SHP77 (cell line): ENCODE measurements around the gene EGLN1.
"Not testable (repeated sequence)": the region's sequence is repeated elsewhere in the genome, so short reads cannot be mapped to it uniquely, and the experiment has no call there.

Experiments
- DNase-seq, 2 experiments: peaks; one replicate each; lab custom pipeline; 2025; lab: John Stamatoyannopoulos, UW

Gene EGLN1

DNA sequence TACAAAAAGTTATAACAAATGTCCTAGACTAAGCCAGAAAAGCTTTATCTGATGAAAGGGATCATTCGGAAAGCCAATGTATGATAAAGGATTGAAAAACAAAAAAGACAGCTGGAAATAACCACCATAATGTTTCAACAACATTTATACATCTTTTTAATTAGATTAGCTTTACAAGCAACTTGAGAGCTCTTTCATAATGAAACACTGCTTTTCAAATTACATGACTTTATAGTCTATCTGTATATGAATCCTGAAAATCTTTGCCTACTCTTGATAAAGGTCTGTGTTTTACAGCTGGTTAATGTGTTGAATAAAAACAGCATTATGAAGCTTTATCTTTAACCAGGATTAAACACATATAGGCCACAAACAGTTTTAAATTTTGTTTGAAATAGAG is 58.5 kb downstream of the EGLN1 start:
- no peak for DNase-seq

DNA sequence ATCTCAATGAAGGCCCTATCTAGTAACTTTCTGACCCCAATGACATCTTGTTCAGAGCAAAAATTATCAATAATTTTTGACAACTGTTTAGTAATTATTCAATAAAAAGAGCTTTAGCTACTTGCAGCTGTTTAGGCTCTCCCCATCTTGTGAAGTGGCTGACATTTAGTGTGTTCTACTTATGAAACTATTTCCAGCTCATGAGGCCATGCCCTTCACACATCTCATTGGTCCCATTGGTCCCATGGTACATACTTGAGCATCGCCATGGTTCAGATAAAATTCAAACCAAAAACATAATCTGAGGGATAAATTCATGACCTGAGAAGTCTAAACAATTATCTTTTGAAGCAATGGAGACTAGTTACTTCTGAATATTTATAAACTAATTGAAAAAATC is 59.8 kb downstream of the EGLN1 start:
- no peak for DNase-seq

DNA sequence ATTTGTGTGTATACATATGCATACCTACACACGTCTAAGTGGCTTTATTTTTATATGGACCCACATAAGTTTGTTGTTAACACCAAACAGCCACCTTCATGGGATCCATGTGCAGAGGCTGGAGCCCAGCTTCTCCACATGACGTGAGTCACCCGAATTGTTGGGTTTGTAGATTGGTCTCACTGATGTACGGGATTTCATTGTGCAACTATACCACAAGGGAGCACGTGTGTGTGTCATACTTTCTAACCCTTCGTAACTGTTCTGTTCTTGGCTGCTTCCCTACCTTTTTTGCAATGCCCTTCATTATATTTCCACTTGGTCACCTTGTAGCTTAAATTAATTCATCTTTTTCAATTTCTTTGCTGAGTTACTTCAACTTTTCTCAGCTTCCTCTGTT is 63.0 kb downstream of the EGLN1 start:
- no peak for DNase-seq

DNA sequence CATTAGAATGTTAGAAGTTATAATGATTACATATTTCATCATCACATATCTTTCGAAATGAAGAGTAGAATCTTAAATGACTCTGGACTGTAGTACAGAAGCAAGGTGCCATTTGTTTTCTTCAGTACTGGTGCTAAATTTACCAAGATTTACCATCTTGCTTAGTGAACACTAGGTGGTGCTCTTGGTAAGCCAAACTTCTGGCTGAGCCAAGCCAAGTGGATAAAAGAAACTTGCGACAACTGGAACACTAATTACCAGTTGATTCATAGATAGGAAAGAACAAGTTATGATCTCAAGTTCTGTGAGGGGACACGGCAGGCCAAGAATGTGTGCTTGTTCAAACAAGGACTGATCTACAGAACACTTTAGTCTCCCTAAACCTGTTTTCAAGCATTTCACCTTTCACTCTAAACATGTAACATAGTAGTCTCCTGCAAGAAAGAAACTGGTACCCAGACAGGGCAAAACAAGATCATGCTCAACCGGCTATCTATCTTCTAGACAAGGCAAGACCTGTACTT is 64.2 kb downstream of the EGLN1 start:
- DNase-seq, result peak; percentile 20 to 46

DNA sequence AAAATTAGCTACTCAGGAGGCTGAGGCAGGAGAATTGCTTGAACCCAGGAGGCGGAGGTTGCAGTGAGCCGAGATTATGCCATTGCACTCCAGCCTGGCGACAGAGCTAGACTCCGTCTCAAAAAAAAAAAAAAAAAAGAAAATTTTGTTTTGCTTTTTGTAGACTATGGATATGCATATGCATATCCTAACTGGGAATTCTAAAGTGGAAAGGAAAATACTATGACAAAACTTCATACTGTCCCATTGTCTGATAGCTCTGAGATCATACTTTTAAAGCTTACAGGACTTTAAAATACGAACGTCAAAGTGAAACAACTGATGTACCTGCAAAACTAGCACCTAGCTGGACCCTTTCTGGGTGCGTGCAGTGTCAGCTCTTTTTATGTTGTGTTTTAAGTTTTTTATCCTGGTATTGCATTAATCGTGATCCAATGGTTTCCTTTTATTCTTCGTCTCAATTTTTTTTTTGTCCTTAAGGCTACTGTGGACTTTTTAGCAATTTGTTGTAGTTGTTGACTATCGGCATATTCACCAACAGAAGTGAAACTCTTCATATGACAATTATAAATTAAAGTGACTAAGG is 64.8 kb downstream of the EGLN1 start:
- DNase-seq, result no peak

DNA sequence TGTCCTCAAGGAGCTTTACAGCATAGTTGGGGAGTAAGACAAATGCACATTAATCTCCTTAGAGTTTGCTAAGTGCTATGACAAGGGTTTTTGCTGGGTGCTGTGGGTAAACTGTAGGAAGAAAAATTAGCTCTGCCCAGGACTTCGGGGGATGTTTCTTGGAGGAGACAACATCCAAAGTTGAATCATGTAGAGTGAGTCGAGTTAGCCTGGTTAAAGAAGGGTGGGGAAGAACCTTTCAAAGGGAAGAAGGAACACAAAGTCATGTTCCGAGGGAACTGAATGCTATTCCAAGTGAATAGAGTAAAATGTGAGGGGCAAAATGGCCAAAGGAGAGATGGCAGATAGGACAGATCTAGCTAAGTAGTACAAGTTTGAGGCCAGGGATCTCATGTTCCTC is 66.9 kb downstream of the EGLN1 start:
- DNase-seq, result no peak

DNA sequence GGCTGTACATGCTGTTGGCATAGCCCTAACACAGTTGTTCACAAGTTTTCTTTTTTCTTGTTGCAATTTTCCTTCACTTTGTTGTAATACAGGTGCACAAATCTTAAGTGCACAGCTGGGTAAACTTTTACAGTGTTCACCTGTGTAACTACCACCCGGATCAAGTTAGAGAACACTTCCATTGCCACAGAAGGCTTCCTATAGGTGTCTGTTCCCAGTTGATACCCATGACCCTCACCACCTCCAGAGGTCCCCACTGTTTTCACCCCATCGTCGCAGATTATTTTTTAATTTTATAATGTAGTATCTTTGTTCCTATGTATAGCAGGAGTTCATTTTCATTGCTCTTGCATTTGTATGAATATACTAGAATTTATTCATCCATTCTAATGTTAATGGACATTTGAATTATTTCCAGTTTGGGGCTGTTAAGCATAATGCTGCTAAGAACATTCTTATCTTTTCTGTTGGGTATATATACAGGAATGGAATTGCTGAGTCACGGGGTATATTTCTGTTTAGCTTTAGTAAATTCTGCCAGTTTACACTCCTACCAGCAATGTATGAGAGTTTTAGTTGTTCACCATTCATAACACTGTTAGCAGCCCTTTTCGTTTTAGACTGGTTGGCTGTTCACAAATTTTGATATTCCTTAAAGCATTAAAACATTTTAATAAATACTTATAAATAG is 67.6 kb downstream of the EGLN1 start:
- DNase-seq, result no peak

DNA sequence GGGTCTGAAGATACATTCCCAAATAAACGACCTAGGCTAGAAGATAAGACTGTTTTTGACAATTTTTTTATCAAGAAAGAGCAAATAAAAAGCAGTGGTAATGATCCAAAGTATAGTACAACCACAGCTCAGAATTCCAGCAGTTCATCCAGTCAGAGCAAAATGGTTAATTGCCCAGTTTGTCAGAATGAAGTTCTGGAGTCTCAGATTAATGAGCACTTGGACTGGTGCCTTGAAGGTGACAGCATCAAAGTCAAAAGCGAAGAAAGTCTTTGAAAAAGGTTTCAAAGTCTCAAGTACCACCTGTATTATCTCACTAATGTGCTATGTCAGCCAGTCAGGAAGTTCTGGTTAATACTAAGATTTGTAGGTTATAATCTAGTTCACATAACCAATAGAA is 69.0 kb downstream of the EGLN1 start:
- DNase-seq, result no peak

DNA sequence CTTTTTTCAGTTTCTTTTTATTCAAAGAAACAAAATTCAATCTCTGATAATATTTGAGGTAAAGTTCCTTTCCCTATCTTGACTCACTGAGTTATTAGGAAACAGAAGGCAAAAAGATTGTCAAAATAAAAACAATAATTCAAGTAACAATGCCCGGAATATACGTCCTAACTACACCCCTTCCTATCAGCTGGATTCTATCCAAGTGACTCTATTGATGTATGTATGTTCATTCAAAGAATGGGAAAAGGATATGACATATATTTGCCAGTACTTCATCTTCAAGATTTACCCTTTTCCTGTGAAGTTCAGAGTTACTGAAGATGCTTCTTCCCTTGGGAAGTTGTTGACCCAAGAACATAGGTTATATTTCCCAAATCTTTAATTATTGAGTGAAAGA is 70.3 kb downstream of the EGLN1 start:
- no peak for DNase-seq

DNA sequence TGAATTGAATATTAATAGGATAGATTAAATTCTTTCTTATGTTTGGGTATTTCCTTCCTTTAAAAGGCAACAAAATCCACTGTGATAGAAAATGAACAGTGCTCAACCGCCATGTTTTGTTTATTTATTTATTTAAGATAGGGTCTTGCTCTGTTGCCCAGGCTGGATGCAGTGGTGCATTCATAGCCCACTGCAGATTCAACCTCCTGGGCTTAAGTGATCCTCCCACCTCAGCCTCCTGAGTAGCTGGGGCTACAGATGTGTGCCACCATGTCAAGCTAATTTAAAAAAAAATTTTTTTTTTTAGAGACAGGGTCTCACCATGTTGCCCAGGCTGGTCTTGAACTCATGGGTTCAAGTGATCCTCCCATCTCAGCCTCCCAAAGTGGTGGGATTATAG is 73.2 kb downstream of the EGLN1 start:
- not testable (repeated sequence) for DNase-seq

DNA sequence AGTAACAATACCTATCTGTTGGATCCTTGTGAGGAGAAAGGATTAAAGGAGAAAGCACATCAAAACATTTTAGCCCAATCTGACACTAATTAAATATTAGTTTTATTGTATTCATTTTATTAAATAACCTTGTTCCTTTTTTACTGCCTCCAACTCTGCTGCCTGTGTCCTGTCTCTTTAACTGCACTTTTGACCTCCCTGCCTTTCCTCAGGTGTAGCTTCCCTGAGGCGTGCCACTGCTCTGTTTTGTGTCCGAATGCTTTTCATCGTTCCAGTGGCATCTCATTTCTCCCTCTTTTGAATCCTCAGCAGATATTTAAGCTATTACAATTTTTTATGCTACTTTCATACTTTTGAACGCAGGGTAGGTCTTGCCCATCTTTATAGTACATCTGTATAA is 73.6 kb downstream of the EGLN1 start:
- DNase-seq, result no peak

DNA sequence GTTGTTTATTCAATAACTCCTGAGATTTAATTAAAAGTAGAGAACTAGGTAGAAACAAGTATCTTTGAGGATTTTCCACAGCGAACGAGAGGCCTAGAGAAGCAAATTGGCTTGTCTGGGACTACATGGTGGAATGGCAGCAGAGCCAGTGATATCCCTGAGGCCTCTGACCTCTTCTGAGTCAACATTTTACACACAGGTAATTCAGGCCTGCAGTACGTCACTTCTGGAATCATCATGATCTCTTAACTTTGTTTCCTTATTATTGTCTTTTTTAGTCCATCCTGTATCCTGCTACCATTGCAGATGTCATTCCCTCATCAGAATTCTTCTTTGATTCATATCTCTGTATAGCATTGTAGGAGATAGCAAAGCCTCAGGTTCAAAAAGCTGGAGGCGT is 74.1 kb downstream of the EGLN1 start:
- no peak for DNase-seq

DNA sequence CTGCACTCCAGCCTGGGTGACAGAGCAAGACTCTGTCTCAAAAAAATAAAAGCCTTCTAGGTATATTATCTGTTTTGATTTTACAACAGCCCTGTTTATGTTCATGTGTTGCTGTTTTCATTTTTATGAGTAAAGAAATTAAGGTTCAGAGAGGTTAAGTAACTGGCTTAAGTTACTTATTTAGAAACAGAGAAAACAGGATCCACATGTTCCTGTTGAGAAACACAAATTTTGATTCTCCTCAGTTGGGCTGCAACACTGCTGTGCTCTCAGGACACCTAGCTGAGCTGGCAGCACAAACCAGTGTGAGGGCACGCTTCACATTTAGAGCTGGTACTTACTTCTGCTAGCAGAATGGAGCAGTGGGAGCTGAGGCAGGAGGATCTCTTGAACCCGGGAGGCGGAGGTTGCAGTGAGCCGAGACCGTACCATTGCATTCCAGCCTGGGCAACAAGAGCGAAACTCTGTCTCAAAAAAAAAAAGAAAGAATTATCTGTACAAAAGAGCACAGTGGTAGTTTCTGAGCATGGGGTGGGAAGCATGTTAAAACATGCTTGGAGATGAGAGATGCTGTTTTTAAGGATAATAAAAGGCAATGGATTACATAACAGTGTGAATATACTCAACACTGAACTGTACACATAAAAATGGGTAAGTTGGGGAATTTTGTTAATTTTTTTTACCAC is 81.6 kb downstream of the EGLN1 start:
- no peak for DNase-seq

DNA sequence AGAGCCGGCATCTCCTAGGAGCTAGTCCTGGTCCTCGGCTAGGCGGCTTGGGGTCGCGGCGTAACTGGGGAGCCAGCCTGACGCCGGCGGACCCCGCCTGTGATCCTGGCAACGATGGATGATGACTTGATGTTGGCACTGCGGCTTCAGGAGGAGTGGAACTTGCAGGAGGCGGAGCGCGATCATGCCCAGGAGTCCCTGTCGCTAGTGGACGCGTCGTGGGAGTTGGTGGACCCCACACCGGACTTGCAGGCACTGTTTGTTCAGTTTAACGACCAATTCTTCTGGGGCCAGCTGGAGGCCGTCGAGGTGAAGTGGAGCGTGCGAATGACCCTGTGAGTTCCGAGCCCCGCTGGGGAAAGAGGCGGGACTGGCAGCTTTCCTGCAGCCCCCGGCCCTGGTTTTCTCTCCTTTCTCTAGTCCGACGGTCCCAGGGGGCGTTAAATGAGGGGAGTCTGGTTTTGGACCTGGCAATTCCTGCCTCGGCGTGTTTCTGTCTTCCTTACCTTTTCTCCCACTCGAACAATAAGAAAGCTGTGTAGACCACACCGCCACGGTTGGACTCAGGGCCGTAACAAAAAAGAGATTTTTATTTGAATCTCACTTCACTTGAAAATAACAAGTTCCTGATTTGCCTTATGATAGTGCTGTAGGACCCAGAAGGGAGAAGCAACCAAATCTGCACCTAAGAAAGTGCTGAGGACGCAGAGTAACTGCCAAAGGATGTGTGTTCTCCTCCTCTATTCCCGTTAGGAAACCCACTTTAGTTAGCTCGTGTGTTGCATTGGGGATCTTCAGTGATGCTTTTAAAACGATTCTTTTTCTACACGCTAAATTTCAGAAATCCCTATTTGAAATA is 83.6 kb downstream of the EGLN1 start, which contains the start of gene SPRTN:
Gene SPRTN (plus strand): TSS at position 24 of the 859 bp plus-strand sequence. CDS start 91 bp downstream, at position 115.
- DNase-seq, result no peak

DNA sequence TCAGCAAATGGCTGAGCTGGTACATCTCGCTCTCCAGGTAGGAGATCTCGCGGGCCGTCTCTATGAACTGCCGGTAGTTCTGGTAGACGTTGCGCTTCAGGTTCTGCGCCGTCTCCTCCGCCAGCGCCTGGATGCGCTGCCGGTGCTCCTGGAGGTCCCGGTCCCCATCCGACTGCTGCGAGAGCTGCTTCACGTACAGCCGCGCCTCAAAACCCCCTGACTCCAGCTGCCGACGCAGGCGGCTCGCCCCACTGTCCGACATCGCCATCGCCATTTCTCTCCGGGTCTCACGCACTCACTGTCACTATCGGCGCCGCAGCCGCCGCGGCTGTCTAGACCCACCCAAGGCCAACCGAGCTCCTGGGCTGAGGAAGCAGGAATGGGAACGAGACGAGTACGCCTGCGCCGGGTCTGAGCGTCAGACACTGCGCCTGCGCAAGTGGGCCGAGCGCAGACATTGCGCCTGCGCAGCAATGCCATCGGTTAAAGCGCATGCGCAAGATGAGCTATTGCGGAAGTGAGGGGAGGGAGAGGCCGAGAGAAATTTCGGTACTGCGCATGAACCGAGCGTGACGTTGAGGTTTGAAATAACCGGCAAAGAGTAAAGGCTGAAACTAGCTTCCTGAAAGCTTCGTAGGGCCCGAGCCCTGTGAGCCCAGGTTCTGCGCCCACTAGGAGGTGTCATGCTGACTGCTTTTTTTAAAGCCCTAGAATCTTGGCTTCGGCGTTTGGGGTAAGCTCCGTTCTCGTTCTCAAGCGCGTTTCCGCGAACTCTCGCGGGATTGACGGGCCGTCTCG is 84.4 kb downstream of the EGLN1 start, which contains the start of gene EXOC8:
Gene EXOC8 (minus strand): TSS at position 381 of the 798 bp plus-strand sequence. CDS start 107 bp downstream, at position 274.
- peak; percentile 91 to 95 for DNase-seq

DNA sequence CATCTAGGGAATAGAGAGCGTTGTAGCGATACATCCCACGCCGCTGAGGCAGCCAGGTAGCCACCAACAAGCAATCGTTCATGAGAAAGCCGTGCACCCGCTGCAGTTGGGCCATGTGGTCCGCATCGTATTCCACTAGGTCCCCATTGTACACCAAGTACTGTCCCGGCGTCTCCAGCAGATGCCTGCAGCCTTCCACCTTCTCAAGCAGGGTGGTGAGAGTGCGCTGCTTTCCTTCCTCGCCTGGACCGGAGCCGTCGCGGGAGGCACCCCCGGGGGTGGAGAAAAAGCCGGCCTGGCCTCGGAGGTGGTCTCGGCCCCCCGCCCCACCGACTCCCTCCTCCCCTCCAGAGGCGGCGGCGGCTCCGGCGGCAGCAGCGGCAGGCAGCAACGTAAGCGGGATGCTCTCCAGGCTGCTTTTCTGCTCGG is 85.0 kb downstream of the EGLN1 start:
- no peak for DNase-seq

DNA sequence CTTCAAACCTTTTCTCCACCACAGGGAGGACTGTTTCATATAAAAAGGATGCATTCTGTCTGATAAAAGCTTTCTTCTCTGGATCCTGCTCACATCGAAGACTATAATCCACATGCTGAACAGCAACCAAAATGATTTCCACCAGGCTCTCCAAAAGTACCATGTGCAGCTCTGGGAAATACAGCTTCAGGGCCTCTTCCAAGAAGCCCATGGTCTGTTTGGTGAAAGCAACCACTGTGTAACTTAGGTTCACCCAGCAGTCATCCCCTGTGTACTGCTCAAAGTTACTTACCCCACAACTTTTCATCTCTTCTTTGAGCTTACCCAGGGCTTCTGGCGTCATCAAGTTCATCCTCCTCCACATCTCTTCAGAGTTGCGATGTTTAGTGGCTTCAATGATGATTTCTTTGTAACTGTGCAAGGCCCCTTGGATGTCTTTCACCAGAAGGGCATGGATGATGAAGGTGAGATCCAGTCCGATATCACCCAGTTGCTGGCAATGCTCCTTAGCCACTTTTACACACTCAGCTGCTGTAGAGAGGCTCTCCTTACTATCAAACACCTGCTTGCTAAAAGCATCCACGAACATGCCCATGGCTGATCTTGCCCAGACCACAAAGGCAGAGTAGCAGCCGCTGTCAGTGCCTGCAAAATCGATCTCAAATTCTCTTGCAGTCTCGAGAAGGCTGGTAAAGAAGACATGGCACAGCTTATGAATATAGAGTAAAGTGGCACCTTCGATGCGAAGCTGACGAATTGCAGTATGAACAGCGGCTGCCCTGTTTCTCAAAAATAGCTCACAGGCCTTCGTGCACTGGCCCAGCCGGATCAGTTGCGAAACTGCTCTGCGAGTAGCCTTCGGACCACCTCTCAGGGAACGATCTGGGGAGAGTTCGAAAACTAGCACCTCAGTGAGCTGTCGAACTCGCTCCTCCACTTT is 86.2 kb downstream of the EGLN1 start:
- DNase-seq, result no peak

DNA sequence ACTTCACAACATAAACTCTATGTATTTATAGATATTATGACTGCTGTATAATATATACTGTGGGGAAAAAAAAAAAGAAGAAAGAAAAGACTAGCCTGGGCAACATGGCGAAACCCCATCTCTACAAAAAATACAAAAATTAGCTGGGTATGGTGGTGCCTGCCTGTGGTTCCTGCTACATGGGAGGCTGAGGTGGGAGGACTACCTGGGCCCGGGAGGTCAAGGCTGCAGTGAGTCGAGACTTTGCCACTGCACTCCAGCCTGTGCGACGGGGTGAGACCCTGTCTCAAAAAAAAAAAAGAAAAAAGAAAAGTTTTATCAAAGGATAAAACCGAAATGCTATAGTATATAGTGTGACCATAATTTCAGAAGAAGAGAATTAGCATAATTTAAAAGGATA is 87.1 kb downstream of the EGLN1 start:
- DNase-seq, result no peak

DNA sequence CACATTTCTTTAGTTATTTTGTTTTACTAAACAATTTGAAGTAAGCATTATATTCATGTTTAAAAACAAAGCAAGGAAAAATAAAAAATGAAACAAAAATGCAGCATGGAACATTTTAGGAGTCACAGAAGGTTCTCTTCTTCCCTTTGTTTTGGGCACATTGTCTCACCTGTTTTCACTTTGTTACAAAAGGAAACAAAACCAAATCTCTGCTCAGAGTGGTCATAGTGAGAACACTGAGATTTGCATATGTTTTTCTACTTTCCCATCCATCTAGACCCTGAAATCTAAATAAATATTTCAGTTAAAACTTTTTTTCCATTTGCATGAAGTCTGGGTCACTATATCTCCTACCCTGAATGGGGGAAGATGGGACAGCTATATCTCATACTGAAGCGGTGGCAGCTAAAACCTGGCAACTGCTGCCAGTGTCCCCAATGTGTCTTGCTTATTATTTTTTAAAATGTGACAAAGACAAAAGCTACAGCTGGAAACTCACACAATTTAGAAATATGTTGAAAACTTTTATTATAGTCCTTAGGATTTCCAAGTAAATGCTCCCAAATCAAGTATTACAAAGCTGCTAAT is 87.9 kb downstream of the EGLN1 start:
- DNase-seq, result no peak

DNA sequence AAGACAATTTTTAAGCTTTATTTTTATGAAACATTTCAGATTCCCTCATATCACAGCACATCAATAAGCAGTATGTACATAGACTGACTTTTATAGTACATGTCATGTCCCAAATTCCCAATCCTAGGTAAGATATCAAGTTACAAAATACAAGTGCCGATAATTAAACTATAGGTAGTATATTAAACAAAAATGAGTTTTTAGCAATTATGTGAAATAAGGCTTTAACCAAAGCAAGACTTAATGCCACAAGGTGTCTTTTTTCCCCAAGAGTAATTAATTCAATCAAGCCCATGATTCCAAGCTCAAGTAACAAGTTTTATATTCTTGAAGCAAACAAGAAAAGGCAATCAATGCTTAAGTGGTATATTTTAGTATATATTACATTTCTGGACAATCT is 89.3 kb downstream of the EGLN1 start:
- DNase-seq, result no peak
